OCI-LY1 (cell line): Measurements from ENCODE around the gene GSDME.

Source experiments
- H2AFZ ChIP-seq: fragments of 200-600 bp; sonication (generic), shearing (Covaris generic); 2 replicates; pipeline ENCODE4 v1.6.0; 2014; ENCODE audit warnings: antibody characterized with exemption, mild to moderate bottlenecking, low read length
- H3F3A ChIP-seq: fragments of 200-600 bp; sonication (generic), shearing (Covaris generic); 2 replicates; pipeline ENCODE4 v1.6.0; 2014; ENCODE audit warnings: mild to moderate bottlenecking, antibody characterized with exemption, low read length, moderate library complexity; ENCODE audit not compliant: insufficient read depth
- H3K27ac ChIP-seq: fragments of 200-600 bp; sonication (generic); 2 replicates; pipeline ENCODE4 v1.5.1; 2014; ENCODE audit warnings: low read length, mixed run types, mild to moderate bottlenecking, low read depth; ENCODE audit not compliant: poor library complexity, severe bottlenecking
- H3K27me3 ChIP-seq: fragments of 200-600 bp; sonication (generic); 2 replicates; pipeline ENCODE4 v1.6.0; 2014; ENCODE audit warnings: antibody characterized with exemption, mild to moderate bottlenecking, low read length, moderate library complexity; ENCODE audit not compliant: insufficient read depth
- H3K36me3 ChIP-seq: fragments of 200-600 bp; sonication (generic); 2 replicates; pipeline ENCODE4 v1.6.1; 2014; ENCODE audit warnings: mild to moderate bottlenecking, antibody characterized with exemption, low read length, moderate library complexity, mixed read lengths; ENCODE audit not compliant: insufficient read depth
- H3K4me1 ChIP-seq: fragments of 200-600 bp; sonication (generic); 2 replicates; pipeline ENCODE4 v1.5.1; 2014; ENCODE audit warnings: mild to moderate bottlenecking, low read length, moderate library complexity; ENCODE audit not compliant: insufficient read depth, severe bottlenecking
- H3K4me2 ChIP-seq: fragments of 200-600 bp; sonication (generic), shearing (Covaris generic); 2 replicates; pipeline ENCODE4 v1.6.1; 2014; ENCODE audit warnings: low read length
- H3K4me3 ChIP-seq: fragments of 200-600 bp; sonication (generic); 2 replicates; pipeline ENCODE4 v1.5.1; 2014; ENCODE audit warnings: low read length, low read depth, mild to moderate bottlenecking, mixed read lengths; ENCODE audit not compliant: poor library complexity, severe bottlenecking
- H3K79me2 ChIP-seq: fragments of 200-600 bp; shearing (Covaris generic); 2 replicates; pipeline ENCODE4 v1.6.1; 2016; ENCODE audit warnings: mixed run types, low read length, mixed read lengths; ENCODE audit not compliant: insufficient read depth
- H3K9ac ChIP-seq: fragments of 200-600 bp; sonication (generic), shearing (Covaris generic); 2 replicates; pipeline ENCODE4 v1.6.1; 2014; ENCODE audit warnings: mild to moderate bottlenecking, low read length, mixed read lengths
- H3K9me2 ChIP-seq: fragments of 200-600 bp; sonication (generic), shearing (Covaris generic); 2 replicates; pipeline ENCODE4 v1.6.1; 2014; ENCODE audit warnings: low read depth, mild to moderate bottlenecking, low read length, mixed read lengths
- H3K9me3 ChIP-seq: fragments of 200-600 bp; shearing (Covaris generic); 2 replicates; pipeline ENCODE4 v1.6.1; 2014; ENCODE audit warnings: low read length, mixed read lengths
- H4K20me1 ChIP-seq: fragments of 200-600 bp; sonication (generic), shearing (Covaris generic); 2 replicates; pipeline ENCODE4 v1.6.0; 2016; ENCODE audit warnings: mild to moderate bottlenecking, low read length; ENCODE audit not compliant: insufficient read depth
- CTCF ChIP-seq: fragments of 200-600 bp; sonication (generic), shearing (Covaris generic); IDR thresholded peaks from 2 replicates; pipeline ENCODE4 v1.5.1; 2017; ENCODE audit warnings: mild to moderate bottlenecking, antibody characterized with exemption, low read length, moderate library complexity, mixed read lengths
- EZH2 ChIP-seq: fragments of 200-600 bp; sonication (generic), shearing (Covaris generic); IDR thresholded peaks from 2 replicates; pipeline ENCODE4 v1.8.0; 2017; ENCODE audit warnings: borderline replicate concordance, mixed run types, mild to moderate bottlenecking, antibody characterized with exemption, low read length, moderate library complexity, mixed read lengths

The GSDME gene

GRCh38 chr7:24706211-24707170 is 50.8 kb downstream of the GSDME start:
- Histone ChIP-seq H3K27me3 (no peaks in the 10 kb centered on the region), H3K27ac (no peak overlapping the region), H4K20me1 (no peaks in the 10 kb centered on the region), H3K36me3 (no peaks in the 10 kb centered on the region), H3F3A (no peaks in the 10 kb centered on the region), H3K4me3 (no peak overlapping the region), H3K9me3 (no peaks in the 10 kb centered on the region), H3K9ac (no peak overlapping the region), H3K4me2 (no peak overlapping the region), H3K79me2 (no peaks in the 10 kb centered on the region), H2AFZ (no peak overlapping the region), H3K4me1 (no peaks in the 10 kb centered on the region), H3K9me2 (no peaks in the 10 kb centered on the region)
- TF ChIP-seq EZH2 (no peak), CTCF (no peak)

- H3F3A ChIP-seq: no peaks in the 10 kb centered on the region
- no peaks in the 10 kb centered on the region for H3K4me1 ChIP-seq
- no peaks in the 10 kb centered on the region for H4K20me1 ChIP-seq
- H3K9ac ChIP-seq: no peak overlapping the region
- H3K79me2 ChIP-seq: no peaks in the 10 kb centered on the region
- H3K27ac ChIP-seq: no peak overlapping the region
- no peak overlapping the region for H2AFZ ChIP-seq
- TF ChIP-seq CTCF (no peak), EZH2 (no peak)
- H3K9me3 ChIP-seq: no peaks in the 10 kb centered on the region
- H3K36me3 ChIP-seq: no peaks in the 10 kb centered on the region
- no peak overlapping the region for H3K4me3 ChIP-seq
- H3K4me2 ChIP-seq: no peak overlapping the region
- H3K9me2 ChIP-seq: no peaks in the 10 kb centered on the region
- no peaks in the 10 kb centered on the region for H3K27me3 ChIP-seq
Measured at GRCh38 chr7:24705461-24705954, 51.8 kb downstream of the GSDME start.

- Histone ChIP-seq H3K4me3 (no peak overlapping the region), H3K27me3 (no peaks in the 10 kb centered on the region), H3K9me2 (no peaks in the 10 kb centered on the region), H3K27ac (no peak overlapping the region), H3K9ac (no peak overlapping the region), H4K20me1 (no peaks in the 10 kb centered on the region), H3F3A (no peaks in the 10 kb centered on the region), H3K4me1 (no peaks in the 10 kb centered on the region), H2AFZ (no peak overlapping the region), H3K79me2 (no peaks in the 10 kb centered on the region), H3K9me3 (no peaks in the 10 kb centered on the region), H3K4me2 (no peak overlapping the region), H3K36me3 (no peaks in the 10 kb centered on the region)
- TF ChIP-seq EZH2: no peak
- TF ChIP-seq CTCF: no peak
Measured at GRCh38 chr7:24704311-24704710, 53.0 kb downstream of the GSDME start.
